GM12875 (cell line): ENCODE data around the gene IGFL2.
"Not testable (repeated sequence)": the region's sequence is repeated elsewhere in the genome, so short reads cannot be mapped to it uniquely, and the experiment has no call there.

Experiments used
- H3K4me3 ChIP-seq: one replicate; pipeline ENCODE4 v1.5.1; 2011; ENCODE audit warnings: low read depth, low read length, control low read depth
- CTCF ChIP-seq: IDR thresholded peaks from 2 replicates; pipeline ENCODE4 v1.5.1; 2011; ENCODE audit warnings: low read depth, mild to moderate bottlenecking, control low read depth, inconsistent platforms, low read length, moderate library complexity, borderline replicate concordance; ENCODE audit not compliant: insufficient read depth

IGFL2 gene

GRCh38 chr19:46160233-46160775 is 12.3 kb downstream of the IGFL2 start:
- TF ChIP-seq CTCF = no peak
- H3K4me3 ChIP-seq = no peak overlapping the region

GRCh38 chr19:46161642-46162257 is 13.7 kb downstream of the IGFL2 start:
- H3K4me3 ChIP-seq = not testable (repeated sequence)

GRCh38 chr19:46162731-46163130 is 14.7 kb downstream of the IGFL2 start:
- no peak overlapping the region for H3K4me3 ChIP-seq
- TF ChIP-seq CTCF = no peak

GRCh38 chr19:46173886-46174480 is 25.9 kb downstream of the IGFL2 start:
- no peak for TF ChIP-seq CTCF

GRCh38 chr19:46176116-46176860 is 28.2 kb downstream of the IGFL2 start:
- TF ChIP-seq CTCF = no peak

More at GRCh38 chr19:46173886-46174480, 25.9 kb downstream of the IGFL2 start:
- H3K4me3 ChIP-seq = no peak overlapping the region

GRCh38 chr19:46179076-46179759 is 31.2 kb downstream of the IGFL2 start:
- TF ChIP-seq CTCF = no peak

More at GRCh38 chr19:46176116-46176860, 28.2 kb downstream of the IGFL2 start:
- H3K4me3 ChIP-seq = no peak overlapping the region

GRCh38 chr19:46180701-46181387 is 32.8 kb downstream of the IGFL2 start:
- no peak for TF ChIP-seq CTCF
- H3K4me3 ChIP-seq = no peak overlapping the region

More at GRCh38 chr19:46179076-46179759, 31.2 kb downstream of the IGFL2 start:
- H3K4me3 ChIP-seq = no peak overlapping the region
